Measurements from ENCODE around the gene ASIC2. TPM values are rescaled to one million over a fixed set of nuclear protein-coding genes. Genes with fewer than 3 reads are reported as not detected.

The ASIC2 gene
- total and polyA plus RNA-seq, 2 donors (not counting 1 experiment from before 2014, with no cell fraction given): not detected

DNA sequence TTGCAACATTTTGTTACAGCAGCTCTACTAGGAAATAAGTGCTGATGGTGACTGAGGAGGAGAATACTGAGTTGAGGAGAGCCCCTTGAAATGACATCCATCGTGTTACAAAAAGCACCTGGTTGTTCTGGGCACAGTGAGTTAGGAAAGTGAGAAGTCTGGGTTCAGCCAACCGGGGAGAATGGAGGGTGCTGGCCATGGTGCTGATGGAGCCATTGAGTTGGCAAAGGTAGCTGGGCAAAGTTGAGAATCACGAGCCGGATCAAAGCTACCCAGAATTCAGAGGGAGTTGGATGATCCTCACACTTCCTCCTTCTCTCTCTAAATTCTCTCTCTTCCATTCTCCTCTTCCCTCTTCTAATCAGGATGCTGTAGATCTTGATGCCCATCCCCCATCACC is 35.0 kb upstream of the ASIC2 start:
- Histone ChIP-seq H3K4me1 (ENCODE audit: control insufficient read depth in 2 of 2, insufficient read depth in 2 of 2, low read length in 2 of 2) (no peaks in the 10 kb centered on the region), H3K4me3 (ENCODE audit: control extremely low read depth in 1 of 5, extremely low read depth in 1 of 5, insufficient read depth in 1 of 5, low read depth in 2 of 5, low read length in 4 of 5) (no peak overlapping the region), H3K9ac (ENCODE audit: low read length) (no peak overlapping the region), H3K27ac (ENCODE audit: low read length in 2 of 2) (no peak overlapping the region), H3K9me3 (ENCODE audit: control extremely low read depth in 1 of 3, control insufficient read depth in 2 of 3, insufficient read depth in 1 of 3, low read length in 2 of 3) (peaks cover 0 to 2% (median 0%) of the 10 kb centered on the region in 3 donors), H3K79me2 (ENCODE audit: control insufficient read depth, insufficient read depth, low read length) (no peaks in the 10 kb centered on the region), H2AFZ (ENCODE audit: insufficient read depth, low read depth, low read length, poor library complexity, severe bottlenecking) (no peak overlapping the region), H3K36me3 (replicated peaks in 1 of 2; ENCODE audit: control extremely low read depth in 1 of 2, control insufficient read depth in 1 of 2, extremely low read depth in 1 of 2, insufficient read depth in 2 of 2, low read length in 1 of 2) (no peaks in the 10 kb centered on the region), H4K20me1 (ENCODE audit: control insufficient read depth, insufficient read depth, low read length, poor library complexity, severe bottlenecking) (no peaks in the 10 kb centered on the region), H3K27me3 (replicated peaks in 1 of 4; ENCODE audit: control extremely low read depth in 1 of 4, control insufficient read depth in 3 of 4, insufficient read depth in 4 of 4, low read length in 3 of 4) (no peaks in the 10 kb centered on the region), H3K4me2 (replicated peaks; ENCODE audit: low read depth, low read length, poor library complexity, severe bottlenecking) (no peak overlapping the region)
- no peak for ATAC-seq (ENCODE audit: low read depth)
- CTCF ChIA-PET: no interaction called here
- Mint-ChIP-seq H3K27me3 (peaks cover 12% of the 10 kb centered on the region), H3K9me3 (ENCODE audit: insufficient read depth) (no peaks in the 10 kb centered on the region), H3K4me1 (no peaks in the 10 kb centered on the region), H3K27ac (no peak overlapping the region), H3K4me3 (no peak overlapping the region)
- intact Hi-C loops (cut with micrococcal nuclease): no loop called here
- no peak for TF ChIP-seq EZH2 (IDR thresholded peaks at IDR 0.05; ENCODE audit: borderline replicate concordance, insufficient read depth, low read depth, low read length, poor library complexity, severe bottlenecking)
- TF ChIP-seq, protein P1, sequence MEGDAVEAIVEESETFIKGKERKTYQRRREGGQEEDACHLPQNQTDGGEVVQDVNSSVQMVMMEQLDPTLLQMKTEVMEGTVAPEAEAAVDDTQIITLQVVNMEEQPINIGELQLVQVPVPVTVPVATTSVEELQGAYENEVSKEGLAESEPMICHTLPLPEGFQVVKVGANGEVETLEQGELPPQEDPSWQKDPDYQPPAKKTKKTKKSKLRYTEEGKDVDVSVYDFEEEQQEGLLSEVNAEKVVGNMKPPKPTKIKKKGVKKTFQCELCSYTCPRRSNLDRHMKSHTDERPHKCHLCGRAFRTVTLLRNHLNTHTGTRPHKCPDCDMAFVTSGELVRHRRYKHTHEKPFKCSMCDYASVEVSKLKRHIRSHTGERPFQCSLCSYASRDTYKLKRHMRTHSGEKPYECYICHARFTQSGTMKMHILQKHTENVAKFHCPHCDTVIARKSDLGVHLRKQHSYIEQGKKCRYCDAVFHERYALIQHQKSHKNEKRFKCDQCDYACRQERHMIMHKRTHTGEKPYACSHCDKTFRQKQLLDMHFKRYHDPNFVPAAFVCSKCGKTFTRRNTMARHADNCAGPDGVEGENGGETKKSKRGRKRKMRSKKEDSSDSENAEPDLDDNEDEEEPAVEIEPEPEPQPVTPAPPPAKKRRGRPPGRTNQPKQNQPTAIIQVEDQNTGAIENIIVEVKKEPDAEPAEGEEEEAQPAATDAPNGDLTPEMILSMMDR (IDR thresholded peaks at IDR 0.05): no peak
- DNase-seq: no peak
- POLR2A ChIA-PET: no interaction called here
- 21% methylated on average over 2 of the region's 4 CpGs for WGBS (ENCODE audit: insufficient coverage)

DNA sequence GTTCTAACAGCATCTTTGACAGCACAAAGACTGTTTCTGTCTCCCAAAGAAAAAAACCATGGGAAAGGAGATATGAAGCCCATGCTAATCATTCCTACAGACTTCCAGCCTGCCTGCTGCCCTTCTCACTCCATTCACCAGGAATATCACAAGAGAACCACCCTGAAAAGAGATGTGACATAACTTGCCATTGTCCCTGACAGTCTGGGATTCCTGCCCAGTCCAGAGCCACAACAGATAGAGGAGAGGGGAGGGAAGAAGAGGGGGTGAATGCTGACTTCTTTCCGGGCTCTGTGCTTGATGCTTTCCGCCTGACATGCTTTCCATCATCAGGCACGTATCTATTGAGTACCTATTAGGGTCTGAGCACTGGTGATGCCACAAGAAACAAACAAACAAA is 31.6 kb upstream of the ASIC2 start:
- no peak overlapping the region for H3K27ac Mint-ChIP-seq
- TF ChIP-seq, protein P1 (IDR thresholded peaks at IDR 0.05): no peak
- no peak for TF ChIP-seq EZH2 (IDR thresholded peaks at IDR 0.05; ENCODE audit: borderline replicate concordance, insufficient read depth, low read depth, low read length, poor library complexity, severe bottlenecking)
- H3K36me3 ChIP-seq (replicated peaks in 1 of 2; ENCODE audit: control extremely low read depth in 1 of 2, control insufficient read depth in 1 of 2, extremely low read depth in 1 of 2, insufficient read depth in 2 of 2, low read length in 1 of 2): no peaks in the 10 kb centered on the region

More for the DNA sequence above, 31.6 kb upstream of the ASIC2 start:
- Histone ChIP-seq H3K4me2 (replicated peaks; ENCODE audit: low read depth, low read length, poor library complexity, severe bottlenecking) (no peak overlapping the region), H3K79me2 (ENCODE audit: control insufficient read depth, insufficient read depth, low read length) (no peaks in the 10 kb centered on the region), H3K27ac (ENCODE audit: low read length in 2 of 2) (no peak overlapping the region), H3K4me1 (ENCODE audit: control insufficient read depth in 2 of 2, insufficient read depth in 2 of 2, low read length in 2 of 2) (no peaks in the 10 kb centered on the region), H3K9me3 (ENCODE audit: control extremely low read depth in 1 of 3, control insufficient read depth in 2 of 3, insufficient read depth in 1 of 3, low read length in 2 of 3) (no peaks in the 10 kb centered on the region), H3K4me3 (ENCODE audit: control extremely low read depth in 1 of 5, extremely low read depth in 1 of 5, insufficient read depth in 1 of 5, low read depth in 2 of 5, low read length in 4 of 5) (no peak overlapping the region), H3K9ac (ENCODE audit: low read length) (no peak overlapping the region), H3K27me3 (replicated peaks in 1 of 4; ENCODE audit: control extremely low read depth in 1 of 4, control insufficient read depth in 3 of 4, insufficient read depth in 4 of 4, low read length in 3 of 4) (no peaks in the 10 kb centered on the region), H4K20me1 (ENCODE audit: control insufficient read depth, insufficient read depth, low read length, poor library complexity, severe bottlenecking) (no peaks in the 10 kb centered on the region), H2AFZ (ENCODE audit: insufficient read depth, low read depth, low read length, poor library complexity, severe bottlenecking) (no peak overlapping the region)
- 67% methylated on average over 1 of the region's 3 CpGs for WGBS (ENCODE audit: insufficient coverage)
- intact Hi-C loops (cut with micrococcal nuclease): no loop called here
- no peak overlapping the region for H3K4me3 Mint-ChIP-seq
- POLR2A ChIA-PET: no interaction called here
- H3K4me1 Mint-ChIP-seq: no peaks in the 10 kb centered on the region
- ATAC-seq (ENCODE audit: low read depth) (no peak), DNase-seq (no peak)
- CTCF ChIA-PET: no interaction called here
- H3K9me3 Mint-ChIP-seq (ENCODE audit: insufficient read depth): no peaks in the 10 kb centered on the region
- peaks cover 16% of the 10 kb centered on the region for H3K27me3 Mint-ChIP-seq
